ACC112 (cell line): ENCODE results near the gene RPTOR.

Experiments
- H2AFZ ChIP-seq: fragments of 200-600 bp; sonication (generic); one replicate; pipeline ENCODE4 v1.6.0; 2017; ENCODE audit warnings: antibody characterized with exemption, low read length; ENCODE audit not compliant: unreplicated experiment
- H3K27ac ChIP-seq: fragments of 200-600 bp; sonication (generic); 2 replicates; pipeline ENCODE4 v1.5.1; 2014; ENCODE audit warnings: low read depth, mild to moderate bottlenecking, antibody characterized with exemption, low read length, moderate library complexity
- H3K27me3 ChIP-seq: fragments of 200-600 bp; sonication (generic); 2 replicates; pipeline ENCODE4 v1.6.1; 2014; ENCODE audit warnings: mild to moderate bottlenecking, antibody characterized with exemption, low read length, moderate library complexity, mixed read lengths; ENCODE audit not compliant: insufficient read depth
- H3K36me3 ChIP-seq: fragments of 200-600 bp; sonication (generic); 2 replicates; pipeline ENCODE4 v1.6.1; 2016; ENCODE audit warnings: mild to moderate bottlenecking, antibody characterized with exemption, low read length, moderate library complexity, mixed read lengths; ENCODE audit not compliant: insufficient read depth
- H3K4me1 ChIP-seq: fragments of 200-600 bp; sonication (generic); one replicate; pipeline ENCODE4 v1.6.1; 2016; ENCODE audit warnings: low read length, mixed read lengths; ENCODE audit not compliant: insufficient read depth, unreplicated experiment, control insufficient read depth
- H3K4me3 ChIP-seq: fragments of 200-600 bp; sonication (generic); 2 replicates; pipeline ENCODE4 v1.5.1; 2014; ENCODE audit warnings: mild to moderate bottlenecking, low read depth, low read length
- H3K79me2 ChIP-seq: fragments of 200-600 bp; sonication (generic); one replicate; pipeline ENCODE4 v1.6.0; 2016; ENCODE audit warnings: low read length; ENCODE audit not compliant: control insufficient read depth, unreplicated experiment, insufficient read depth

RPTOR gene

DNA sequence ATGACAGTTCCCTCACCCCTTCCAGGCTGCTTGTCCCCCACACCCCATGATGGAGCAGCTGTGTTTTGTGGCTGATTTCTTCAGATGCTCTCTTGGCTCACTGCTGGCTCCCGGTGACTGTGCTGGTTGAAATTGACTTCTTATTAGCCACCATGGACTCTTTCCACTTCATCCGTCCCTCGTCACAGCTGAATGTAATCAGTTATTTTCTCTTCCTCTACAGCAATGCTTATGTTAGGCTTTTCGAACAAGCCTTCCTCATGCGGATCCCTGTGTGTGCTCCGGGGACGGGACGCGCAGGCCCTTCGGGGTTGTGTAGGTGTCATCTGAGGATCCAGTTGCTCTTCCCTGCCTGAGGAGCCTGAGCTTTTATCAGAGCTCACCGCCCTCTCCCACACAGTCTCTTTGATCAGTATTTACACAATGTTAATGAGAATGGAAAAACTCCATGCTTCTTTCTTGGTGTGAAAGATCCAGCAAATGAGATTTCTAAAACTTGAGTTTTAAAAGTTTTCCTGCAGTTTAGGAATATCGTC is 87.5 kb downstream of the RPTOR start:
- peaks cover 26% of the 10 kb centered on the region for H3K79me2 ChIP-seq
- no peak overlapping the region for H3K27ac ChIP-seq
- no peak overlapping the region for H3K4me3 ChIP-seq
- H3K36me3 ChIP-seq: no peaks in the 10 kb centered on the region
- H3K27me3 ChIP-seq: no peaks in the 10 kb centered on the region
- no peaks in the 10 kb centered on the region for H3K4me1 ChIP-seq
- H2AFZ ChIP-seq: no peak overlapping the region

DNA sequence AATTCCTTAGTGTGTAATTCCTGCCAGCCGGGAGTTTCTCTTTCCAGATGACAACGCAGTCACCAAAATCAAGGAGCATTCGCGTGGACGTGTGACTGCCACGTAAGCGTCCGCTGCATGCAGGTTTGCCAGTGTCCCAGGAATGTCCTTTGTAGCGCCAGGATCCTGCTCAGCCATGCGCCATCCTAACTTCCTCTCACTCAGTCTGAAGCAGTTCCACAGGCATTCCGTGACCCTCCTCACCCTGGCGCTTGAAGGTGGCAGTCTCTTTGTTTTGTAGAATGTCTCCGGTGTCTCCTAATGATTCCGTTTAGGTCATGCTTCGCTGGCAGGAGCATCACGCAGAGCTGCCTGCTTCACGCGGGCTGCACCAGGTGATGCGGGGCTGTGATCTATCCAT is 88.6 kb downstream of the RPTOR start:
- no peak overlapping the region for H3K27ac ChIP-seq
- no peaks in the 10 kb centered on the region for H3K27me3 ChIP-seq
- H3K4me1 ChIP-seq: no peaks in the 10 kb centered on the region
- no peaks in the 10 kb centered on the region for H3K36me3 ChIP-seq
- H2AFZ ChIP-seq: no peak overlapping the region
- peaks cover 31% of the 10 kb centered on the region for H3K79me2 ChIP-seq
- no peak overlapping the region for H3K4me3 ChIP-seq

DNA sequence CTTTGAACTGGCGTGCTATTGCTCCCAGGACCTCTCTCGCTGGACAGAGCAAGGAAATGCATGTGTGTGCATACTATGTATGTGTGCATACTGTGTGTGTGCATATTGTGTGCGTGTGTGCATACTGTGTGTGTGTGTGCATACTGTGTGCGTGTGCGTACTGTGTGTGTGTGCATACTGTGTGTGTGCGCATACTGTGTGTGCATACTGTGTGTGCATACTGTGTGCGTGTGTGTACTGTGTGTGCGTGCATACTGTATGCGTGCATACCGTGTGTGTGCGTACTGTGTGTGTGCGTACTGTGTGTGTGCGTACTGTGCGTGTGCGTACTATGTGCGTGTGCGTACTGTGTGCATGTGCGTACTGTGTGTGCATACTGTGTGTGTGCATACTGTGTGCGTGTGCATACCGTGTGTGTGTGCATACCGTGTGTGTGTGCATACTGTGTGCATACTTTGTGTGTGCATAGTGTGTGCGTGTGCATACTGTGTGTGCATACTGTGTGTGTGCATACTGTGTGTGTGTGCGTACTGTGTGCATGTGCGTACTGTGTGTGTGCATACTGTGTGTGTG is 89.4 kb downstream of the RPTOR start:
- Histone ChIP-seq H3K27me3 (no peaks in the 10 kb centered on the region), H3K4me1 (no peaks in the 10 kb centered on the region), H3K36me3 (no peaks in the 10 kb centered on the region), H2AFZ (no peak overlapping the region), H3K79me2 (peaks cover 30% of the 10 kb centered on the region), H3K27ac (no peak overlapping the region), H3K4me3 (no peak overlapping the region)

DNA sequence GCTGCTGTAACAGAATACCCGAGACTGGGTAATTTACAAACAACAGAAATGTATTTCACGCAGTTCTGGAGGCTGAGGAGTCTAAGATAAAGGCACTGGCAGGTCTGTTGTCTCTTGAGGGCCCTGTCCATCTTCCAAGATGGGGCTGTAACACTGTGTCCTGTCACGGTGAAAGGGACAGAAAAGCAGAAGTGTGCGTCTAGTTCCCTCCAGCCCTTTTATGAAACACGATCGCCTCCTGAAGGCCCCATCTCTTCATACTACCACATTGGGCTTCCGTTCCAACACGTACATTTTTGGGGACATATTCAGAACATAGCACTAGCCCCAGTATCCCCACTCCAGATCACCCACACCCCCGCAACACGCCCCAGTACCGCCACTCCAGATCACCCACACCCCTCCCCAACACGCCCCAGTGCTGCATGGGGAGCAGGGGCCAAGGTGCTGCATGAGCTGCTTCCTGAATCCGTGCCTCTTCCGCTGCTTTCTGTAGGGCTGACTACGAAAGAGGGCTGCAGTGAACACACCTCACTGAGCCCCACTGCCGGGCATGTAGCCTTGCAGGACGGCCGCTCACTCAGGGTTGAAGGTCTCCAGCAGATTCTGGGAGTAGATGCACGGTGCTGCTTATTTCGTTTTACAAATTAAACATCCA is 91.9 kb downstream of the RPTOR start:
- Histone ChIP-seq H3K79me2 (peaks cover 27% of the 10 kb centered on the region), H3K27ac (no peak overlapping the region), H3K4me1 (no peaks in the 10 kb centered on the region), H3K4me3 (no peak overlapping the region), H3K36me3 (peaks cover 6% of the 10 kb centered on the region; the same call in 1 of the 2 replicates), H2AFZ (no peak overlapping the region), H3K27me3 (no peaks in the 10 kb centered on the region)

DNA sequence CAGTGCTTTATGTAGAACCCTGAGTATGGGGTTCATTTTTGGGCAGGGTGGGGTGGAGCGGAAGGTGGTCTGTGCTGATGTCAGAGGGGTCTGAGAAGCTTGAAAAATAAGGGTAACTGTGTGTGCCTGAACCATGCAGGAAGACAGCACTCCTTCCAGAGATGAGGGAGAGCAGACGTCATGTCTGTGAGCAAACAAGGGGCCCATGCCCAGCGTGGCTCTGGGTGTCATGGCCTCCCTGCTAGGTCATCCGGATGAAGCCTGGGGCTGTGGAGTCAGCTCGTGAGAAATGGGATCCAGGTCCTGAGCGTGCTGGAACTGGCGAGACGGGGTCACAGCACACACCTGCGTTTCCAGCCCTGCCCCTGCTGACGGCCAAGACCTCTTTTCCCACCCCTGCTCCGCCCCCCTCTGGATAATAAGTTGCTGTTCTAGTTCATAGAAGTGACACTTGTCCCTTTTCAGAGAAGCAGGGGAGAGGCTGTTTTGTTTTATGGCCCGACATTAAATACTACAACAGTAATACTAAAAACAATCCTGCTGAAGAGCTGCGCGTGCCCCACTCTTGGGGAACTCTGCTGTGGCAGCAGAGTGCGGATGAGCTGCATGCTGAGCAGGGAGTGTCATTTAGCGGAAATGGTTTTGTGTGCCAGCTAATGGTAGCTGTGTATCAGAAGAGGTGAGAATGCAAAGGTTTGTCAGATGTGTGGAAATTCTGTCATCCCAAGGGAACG is 92.6 kb downstream of the RPTOR start:
- Histone ChIP-seq H3K27ac (no peak overlapping the region), H2AFZ (no peak overlapping the region), H3K4me1 (no peaks in the 10 kb centered on the region), H3K4me3 (no peak overlapping the region), H3K79me2 (peaks cover 27% of the 10 kb centered on the region), H3K27me3 (no peaks in the 10 kb centered on the region), H3K36me3 (peaks cover 7% of the 10 kb centered on the region)

DNA sequence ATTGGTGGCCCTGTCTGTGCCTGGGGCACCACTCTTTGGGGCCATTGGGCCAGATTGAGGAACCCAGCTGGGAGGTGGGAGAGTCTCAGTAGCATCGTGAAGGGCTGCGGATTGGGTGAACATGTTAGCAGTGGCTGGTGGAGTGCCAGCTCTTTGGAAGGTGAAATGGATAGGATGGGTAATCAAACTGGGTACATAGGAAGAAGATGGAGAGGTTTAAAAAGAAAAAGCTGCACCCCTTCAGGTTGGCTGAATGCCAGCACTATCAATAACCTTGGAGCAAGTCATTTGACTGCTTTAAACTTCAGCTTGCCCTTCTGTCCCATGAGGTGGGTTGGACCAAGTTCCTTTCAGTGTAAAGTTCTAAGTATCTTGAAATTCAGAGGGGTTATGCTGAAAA is 95.0 kb downstream of the RPTOR start:
- Histone ChIP-seq H3K36me3 (peaks cover 23% of the 10 kb centered on the region), H3K4me1 (no peaks in the 10 kb centered on the region), H3K27me3 (no peaks in the 10 kb centered on the region), H2AFZ (no peak overlapping the region), H3K4me3 (no peak overlapping the region), H3K79me2 (peaks cover 22% of the 10 kb centered on the region), H3K27ac (no peak overlapping the region)

DNA sequence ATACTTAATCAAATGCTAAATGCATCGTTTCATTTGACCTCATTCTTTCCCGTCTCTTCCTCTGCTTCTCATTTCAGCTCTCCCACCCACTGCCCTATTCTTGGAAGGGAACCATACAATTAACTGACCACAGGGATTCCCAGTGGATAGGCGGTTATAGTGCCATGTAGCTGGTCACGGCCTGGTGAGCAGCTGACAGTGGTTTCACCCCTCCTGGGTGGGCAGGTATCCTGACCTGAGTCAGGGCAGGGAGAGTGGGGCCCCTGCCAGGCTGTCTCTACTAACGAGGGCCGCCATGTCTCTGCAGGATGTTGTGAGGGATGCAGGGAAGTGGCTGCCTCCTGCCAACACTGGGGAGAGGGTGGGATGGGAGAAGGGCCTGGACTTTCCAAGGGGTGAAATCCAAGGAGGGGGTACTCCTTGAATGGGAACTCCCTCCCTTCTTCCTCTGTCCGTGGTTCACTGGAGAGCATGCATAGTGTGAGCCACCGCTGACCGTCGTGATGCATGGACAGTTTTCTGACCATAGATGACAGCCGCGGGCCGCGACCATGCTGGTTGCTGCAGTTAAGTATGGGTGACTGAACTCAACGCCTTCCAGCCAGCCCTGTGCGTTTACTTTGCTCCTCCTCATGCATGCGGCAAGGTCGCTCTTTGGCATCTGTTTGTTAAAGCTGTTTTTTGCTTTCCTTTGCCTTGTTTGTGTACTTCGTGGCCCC is 95.9 kb downstream of the RPTOR start:
- Histone ChIP-seq H2AFZ (no peak overlapping the region), H3K4me3 (no peak overlapping the region), H3K27ac (no peak overlapping the region), H3K4me1 (no peaks in the 10 kb centered on the region), H3K36me3 (peaks cover 23% of the 10 kb centered on the region), H3K27me3 (no peaks in the 10 kb centered on the region), H3K79me2 (peaks cover 18% of the 10 kb centered on the region)

DNA sequence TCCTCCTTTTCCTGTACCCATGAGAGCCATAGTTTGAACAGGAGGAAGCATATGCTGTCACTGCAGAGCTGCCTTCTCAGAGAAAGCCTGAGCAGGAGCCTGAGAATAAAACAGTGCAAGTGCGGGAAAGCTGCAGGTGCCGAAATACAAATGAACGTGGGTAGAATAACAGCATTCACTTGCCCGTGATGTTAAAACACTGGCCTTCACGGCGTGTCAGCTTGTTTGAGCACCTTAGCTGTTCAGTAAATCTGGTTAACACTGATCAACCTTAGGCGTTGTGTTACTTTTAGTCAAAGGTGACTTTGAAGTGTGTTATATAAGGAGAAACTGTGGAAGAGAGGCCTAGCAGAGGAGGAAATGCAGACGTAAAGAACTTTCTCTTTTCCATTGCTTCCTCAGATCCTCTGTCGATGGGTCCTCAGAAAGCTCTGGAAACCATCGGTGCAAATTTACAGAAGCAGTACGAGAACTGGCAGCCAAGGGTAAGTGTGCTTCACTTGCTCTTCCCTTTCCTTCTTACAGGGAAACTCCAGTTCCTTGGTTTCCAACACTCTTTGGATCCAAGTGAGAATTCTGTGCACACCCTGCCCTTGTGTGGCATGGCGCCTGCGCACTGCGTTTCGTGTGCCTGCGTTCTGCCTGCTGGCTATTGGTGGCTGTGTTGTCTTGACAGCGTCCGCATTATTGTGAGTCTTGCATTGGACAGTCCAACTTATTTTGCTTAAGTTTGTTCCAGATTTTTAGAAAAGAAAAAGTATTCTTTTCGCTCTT is 98.9 kb downstream of the RPTOR start:
- H3K4me3 ChIP-seq: no peak overlapping the region
- H3K79me2 ChIP-seq: peaks cover 18% of the 10 kb centered on the region
- H3K36me3 ChIP-seq: peaks cover 23% of the 10 kb centered on the region
- H2AFZ ChIP-seq: no peak overlapping the region
- peaks cover 16% of the 10 kb centered on the region for H3K4me1 ChIP-seq
- H3K27ac ChIP-seq: no peak overlapping the region
- H3K27me3 ChIP-seq: no peaks in the 10 kb centered on the region

DNA sequence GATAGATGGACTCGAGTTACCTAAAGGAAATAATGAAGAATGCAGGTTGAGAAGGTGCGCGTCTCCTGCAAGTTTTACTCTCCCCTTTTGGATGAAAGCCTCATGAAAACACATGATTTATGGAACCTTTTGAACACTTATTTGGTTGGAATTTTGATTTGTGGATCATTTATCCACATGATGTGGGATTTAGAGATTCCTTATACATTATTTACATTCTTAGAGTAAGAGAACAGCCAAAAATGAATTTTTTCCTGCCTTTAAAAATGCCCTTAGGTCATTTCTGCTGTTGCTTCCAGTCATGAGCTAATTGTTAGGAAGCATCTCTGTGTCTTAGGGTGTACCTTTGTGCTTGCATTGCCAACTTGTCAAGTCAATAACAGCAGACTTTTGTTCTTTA is 99.9 kb downstream of the RPTOR start:
- Histone ChIP-seq H3K27me3 (no peaks in the 10 kb centered on the region), H3K79me2 (peaks cover 24% of the 10 kb centered on the region), H3K4me3 (no peak overlapping the region), H3K36me3 (peaks cover 23% of the 10 kb centered on the region), H3K4me1 (peaks cover 26% of the 10 kb centered on the region), H2AFZ (no peak overlapping the region), H3K27ac (no peak overlapping the region)
